CD8-positive, alpha-beta memory T cell (primary cell): ENCODE measurements around the gene SKA3. TPM values are rescaled to one million over a fixed set of nuclear protein-coding genes. Genes with fewer than 3 reads are reported as not detected.
A peak's percentile ranks its signal among the peaks of the same experiment; 100 is the strongest.
"Not testable (repeated sequence)": the region's sequence is repeated elsewhere in the genome, so short reads cannot be mapped to it uniquely, and the experiment has no call there.

ENCODE experiments used
- CTCF ChIA-PET: fragments of 350-600 bp; sonication (Branson Sonifier 250); formaldehyde crosslinking; loops from one replicate; lab custom pipeline; 2021; ENCODE audit warnings: antibody characterized with exemption; lab: Charles Lee
- POLR2A ChIA-PET: fragments of 350-600 bp; sonication (Branson Sonifier 250); formaldehyde crosslinking; loops from one replicate; lab custom pipeline; 2021; ENCODE audit warnings: antibody characterized with exemption; lab: Charles Lee
- DNase-seq, 5 donors: peaks; one replicate each; pipeline versions ENCODE4 v3.0.0 to v3.0.0-alpha.2; 2020 to 2022; ENCODE audit warnings: mixed read lengths in 1 of 5
- H3K27ac ChIP-seq: one replicate; pipeline ENCODE4 v1.7.0; 2013; ENCODE audit warnings: low read depth, mild to moderate bottlenecking, low read length, moderate library complexity
- H3K27me3 ChIP-seq: 2 replicates; pipeline ENCODE4 v1.7.0; 2013; ENCODE audit warnings: low read length, mild to moderate bottlenecking; ENCODE audit not compliant: insufficient read depth, poor library complexity, severe bottlenecking
- H3K36me3 ChIP-seq: 2 replicates; pipeline ENCODE4 v1.7.0; 2013; ENCODE audit warnings: mild to moderate bottlenecking, low read length, moderate library complexity; ENCODE audit not compliant: insufficient read depth
- H3K4me1 ChIP-seq: 2 replicates; pipeline ENCODE4 v1.7.0; 2013; ENCODE audit warnings: mild to moderate bottlenecking, low read length, moderate library complexity; ENCODE audit not compliant: insufficient read depth
- H3K4me3 ChIP-seq: 2 replicates; pipeline ENCODE4 v1.7.0; 2013; ENCODE audit warnings: mild to moderate bottlenecking, low read length
- H3K9me3 ChIP-seq: 2 replicates; pipeline ENCODE4 v1.7.0; 2013; ENCODE audit warnings: mild to moderate bottlenecking, low read length
- H3K27ac Mint-ChIP-seq, 8 donors: one replicate each; pipeline ENCODE4 v1.8.0; 2020 to 2021; ENCODE audit warnings: mixed read lengths in 8 of 8, mild to moderate bottlenecking in 6 of 8, inconsistent platforms in 3 of 8, moderate library complexity in 3 of 8
- H3K27me3 Mint-ChIP-seq, 2 donors: one replicate each; pipeline ENCODE4 v1.8.0; 2020 to 2021; ENCODE audit warnings: mixed read lengths in 2 of 2, mild to moderate bottlenecking in 1 of 2, moderate library complexity in 1 of 2
- H3K36me3 Mint-ChIP-seq, 3 donors: one replicate each; pipeline ENCODE4 v1.8.0; 2020 to 2021; ENCODE audit warnings: mixed read lengths in 3 of 3, inconsistent platforms in 1 of 3, mild to moderate bottlenecking in 1 of 3
- H3K4me1 Mint-ChIP-seq, 3 donors: one replicate each; pipeline ENCODE4 v1.8.0; 2020 to 2021; ENCODE audit warnings: mixed read lengths in 3 of 3, inconsistent platforms in 1 of 3, mild to moderate bottlenecking in 1 of 3
- H3K4me3 Mint-ChIP-seq, 7 donors: one replicate each; pipeline ENCODE4 v1.8.0; 2020 to 2021; ENCODE audit warnings: mixed read lengths in 7 of 7, mild to moderate bottlenecking in 6 of 7, moderate library complexity in 4 of 7, inconsistent platforms in 2 of 7
- H3K9me3 Mint-ChIP-seq, 5 donors: one replicate each; pipeline ENCODE4 v1.8.0; 2020 to 2022; ENCODE audit warnings: mixed read lengths in 5 of 5, mild to moderate bottlenecking in 3 of 5, moderate library complexity in 2 of 5, inconsistent platforms in 1 of 5
- polyA plus RNA-seq: library from polyadenylated mRNA; unstranded; fragments of 300-500 nt; fragmentation: Illumina TruSeq; gene quantifications from one replicate; pipeline ENCODE4 v1.2.3, GENCODE V29; 2021
- total RNA-seq, 2 experiments: library from RNA; stranded (reverse); gene quantifications; one replicate each; pipeline ENCODE4 v1.2.3, GENCODE V29; 2021

The SKA3 gene
- total RNA-seq (10 to 100 TPM; 28.3 to 33.3 TPM), polyA plus RNA-seq (not detected)

DNA sequence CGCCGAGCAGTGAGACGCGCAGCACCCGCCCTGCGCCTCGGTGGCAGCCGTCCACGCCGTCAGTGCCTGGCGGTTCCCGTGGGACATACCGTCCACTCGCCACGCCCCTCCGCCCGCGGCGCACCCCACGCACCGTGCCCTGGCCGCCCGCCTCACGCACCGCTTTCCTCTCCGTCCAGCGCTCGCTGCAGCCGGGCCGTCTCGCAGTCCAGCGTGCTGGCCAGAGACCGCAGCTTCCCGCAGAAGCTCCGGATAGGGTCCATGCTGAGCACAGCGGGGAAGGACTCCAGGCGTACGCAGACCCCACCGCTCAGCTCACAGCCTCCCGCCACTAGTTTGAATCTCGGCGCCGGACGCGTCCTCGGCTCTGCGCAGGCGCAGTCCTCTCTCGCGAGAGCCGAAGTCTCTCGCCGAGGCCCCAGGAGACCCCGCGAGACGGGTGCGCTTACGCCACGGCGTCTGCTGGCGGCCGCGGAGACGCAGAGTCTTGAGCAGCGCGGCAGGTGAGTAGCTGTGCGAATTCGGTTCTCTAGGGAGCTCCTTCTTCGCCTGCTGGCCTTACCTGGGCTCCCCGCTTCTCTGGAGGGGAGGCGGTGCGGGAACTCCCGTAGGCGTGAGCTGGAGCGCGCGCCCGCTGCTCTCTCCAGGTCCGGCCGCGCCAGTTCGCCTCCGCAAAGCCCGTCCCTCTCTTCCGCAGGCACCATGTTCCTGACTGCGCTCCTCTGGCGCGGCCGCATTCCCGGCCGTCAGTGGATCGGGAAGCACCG, at the start of gene SKA3, which contains the start of gene MRPL57:
Gene SKA3 (minus strand): TSS at position 338 of the 767 bp plus-strand sequence. CDS start 75 bp downstream, at position 263.
Gene MRPL57 (plus strand): TSS at position 444 of the 767 bp plus-strand sequence. CDS start 259 bp downstream, at position 703.
- no peaks in the 10 kb centered on the region for H3K9me3 Mint-ChIP-seq
- peak within 1 kb of the TSS; percentile 96 to 100 (median 97) for H3K4me3 Mint-ChIP-seq
- no peaks in the 10 kb centered on the region for H3K27me3 Mint-ChIP-seq
- ChIA-PET POLR2A (interaction anchor here (0.6 to 1.8 kb wide), 6 partner anchors 33 to 932 kb away, joined by 3 to 8 read pairs (median 4); partner anchors contain the start of genes MICU2 and ZDHHC20), CTCF (interaction anchor here (0.8 to 2.9 kb wide), 11 partner anchors 9 to 301 kb away, joined by 3 to 16 read pairs (median 6); partner anchors contain the start of gene ZDHHC20)
- H3K4me1 Mint-ChIP-seq: peaks cover 15 to 37% (median 25%) of the 10 kb centered on the region in 3 donors
- DNase-seq: peak; percentile 89 to 96 (median 93)
- Histone ChIP-seq H3K36me3 (no peaks in the 10 kb centered on the region), H3K4me1 (peaks cover 17% of the 10 kb centered on the region), H3K27ac (peak within 1 kb of the TSS; percentile 82), H3K4me3 (peak within 1 kb of the TSS; percentile 57), H3K27me3 (no peaks in the 10 kb centered on the region), H3K9me3 (no peaks in the 10 kb centered on the region)
- H3K27ac Mint-ChIP-seq: peak within 1 kb of the TSS; percentile 94 to 99 (median 96)
- peaks cover 0 to 19% (median 0%) of the 10 kb centered on the region in 3 donors for H3K36me3 Mint-ChIP-seq

- Histone ChIP-seq H3K27ac (no peak overlapping the region), H3K36me3 (no peaks in the 10 kb centered on the region), H3K4me3 (no peak overlapping the region), H3K27me3 (no peaks in the 10 kb centered on the region), H3K4me1 (no peaks in the 10 kb centered on the region), H3K9me3 (no peaks in the 10 kb centered on the region)
- POLR2A ChIA-PET: no interaction called here
- CTCF ChIA-PET: no interaction called here
- H3K9me3 Mint-ChIP-seq: peaks cover 0 to 4% (median 3%) of the 10 kb centered on the region in 5 donors
- no peak overlapping the region for H3K4me3 Mint-ChIP-seq
- no peak for DNase-seq
- H3K27ac Mint-ChIP-seq: no peak overlapping the region
- peaks cover 2 to 16% of the 10 kb centered on the region in 2 donors for H3K27me3 Mint-ChIP-seq
- no peaks in the 10 kb centered on the region for H3K4me1 Mint-ChIP-seq
- peaks cover 0 to 12% (median 0%) of the 10 kb centered on the region in 3 donors for H3K36me3 Mint-ChIP-seq
These were observed 48.7 kb upstream of the SKA3 start for GRCh38 chr13:21225082-21225481.

DNA sequence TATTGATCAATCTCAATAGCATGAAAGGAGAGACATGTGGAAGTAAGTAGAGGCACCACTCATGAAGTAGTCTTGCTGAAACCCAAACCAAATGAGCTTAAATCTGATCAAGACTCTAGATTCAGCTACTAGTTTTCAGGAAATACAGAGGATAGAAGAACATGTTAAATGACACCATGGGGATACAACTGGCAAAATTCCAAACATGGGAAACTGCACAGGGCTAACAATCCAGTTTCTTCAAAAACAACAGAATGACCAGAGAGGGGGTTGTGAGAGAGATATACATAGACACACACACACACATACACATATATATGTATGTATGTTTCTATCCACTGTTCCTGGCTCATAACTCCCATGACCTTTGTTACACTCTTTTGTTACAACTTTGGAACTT, 44.9 kb upstream of the SKA3 start:
- Mint-ChIP-seq H3K9me3 (peaks cover 0 to 4% (median 3%) of the 10 kb centered on the region in 5 donors), H3K27me3 (peaks cover 0 to 16% of the 10 kb centered on the region in 2 donors), H3K27ac (no peak overlapping the region), H3K4me3 (no peak overlapping the region), H3K36me3 (peaks cover 0 to 12% (median 0%) of the 10 kb centered on the region in 3 donors), H3K4me1 (peaks cover 14 to 18% (median 16%) of the 10 kb centered on the region in 3 donors)
- POLR2A ChIA-PET: no interaction called here
- H3K27me3 ChIP-seq: no peaks in the 10 kb centered on the region
- DNase-seq: no peak
- CTCF ChIA-PET: no interaction called here
- no peaks in the 10 kb centered on the region for H3K36me3 ChIP-seq
- H3K27ac ChIP-seq: no peak overlapping the region
- H3K4me3 ChIP-seq: no peak overlapping the region
- H3K4me1 ChIP-seq: no peaks in the 10 kb centered on the region
- H3K9me3 ChIP-seq: no peaks in the 10 kb centered on the region

GRCh38 chr13:21219716-21220115, 43.4 kb upstream of the SKA3 start:
- H3K9me3 ChIP-seq, H3K9me3 Mint-ChIP-seq, DNase-seq, H3K27me3 ChIP-seq, H3K27ac Mint-ChIP-seq, H3K4me3 ChIP-seq, H3K27ac ChIP-seq, H3K36me3 ChIP-seq, POLR2A ChIA-PET, CTCF ChIA-PET, H3K4me3 Mint-ChIP-seq, H3K4me1 ChIP-seq: not testable (repeated sequence)
- H3K36me3 Mint-ChIP-seq: peaks cover 0 to 12% (median 0%) of the 10 kb centered on the region in 3 donors
- peaks cover 6 to 21% of the 10 kb centered on the region in 2 donors for H3K27me3 Mint-ChIP-seq
- H3K4me1 Mint-ChIP-seq: peaks cover 14 to 18% (median 16%) of the 10 kb centered on the region in 3 donors

DNA sequence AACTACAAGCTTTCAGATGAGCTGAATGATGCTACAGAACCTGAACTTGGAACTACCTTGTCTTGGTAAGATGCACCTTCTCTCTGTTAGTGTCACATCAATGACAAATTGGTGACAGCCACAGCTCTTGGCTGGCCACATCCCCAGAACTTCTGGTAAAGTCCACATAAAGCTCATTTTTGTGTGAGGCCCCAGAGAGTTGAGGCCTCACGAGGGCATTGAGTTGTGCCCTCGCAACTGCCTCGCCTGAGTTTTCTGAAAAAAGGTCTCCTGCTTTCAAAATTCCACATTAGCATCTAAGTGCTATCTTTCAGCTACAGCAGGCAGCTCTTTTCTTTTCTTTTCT, 42.7 kb upstream of the SKA3 start:
- ChIA-PET CTCF (interaction anchor here (0.8 kb wide), 1 partner anchor 43 kb away, joined by 3 read pairs; the partner anchor contains the start of genes MRPL57 and SKA3), POLR2A (no interaction called here)
- Mint-ChIP-seq H3K36me3 (peaks cover 0 to 12% (median 0%) of the 10 kb centered on the region in 3 donors), H3K4me3 (no peak overlapping the region), H3K4me1 (peaks cover 14 to 18% (median 16%) of the 10 kb centered on the region in 3 donors), H3K27ac (peak overlapping the region in 2 of 8 donors; percentile 13 to 73), H3K27me3 (peaks cover 7 to 21% of the 10 kb centered on the region in 2 donors), H3K9me3 (peaks cover 0 to 4% (median 3%) of the 10 kb centered on the region in 5 donors)
- Histone ChIP-seq H3K36me3 (no peaks in the 10 kb centered on the region), H3K27ac (no peak overlapping the region), H3K9me3 (no peaks in the 10 kb centered on the region), H3K27me3 (no peaks in the 10 kb centered on the region), H3K4me3 (no peak overlapping the region), H3K4me1 (no peaks in the 10 kb centered on the region)
- no peak for DNase-seq

- DNase-seq: peak in 1 of 5 donors; percentile 5
- Histone ChIP-seq H3K4me1 (no peaks in the 10 kb centered on the region), H3K4me3 (no peak overlapping the region), H3K27ac (no peak overlapping the region), H3K9me3 (no peaks in the 10 kb centered on the region), H3K36me3 (no peaks in the 10 kb centered on the region), H3K27me3 (no peaks in the 10 kb centered on the region)
- peak overlapping the region in 3 of 8 donors; percentile 13 to 73 (median 29) for H3K27ac Mint-ChIP-seq
- peak overlapping the region in 1 of 7 donors; percentile 3 for H3K4me3 Mint-ChIP-seq
- ChIA-PET CTCF (interaction anchor here (0.8 kb wide), 1 partner anchor 42 kb away, joined by 3 read pairs; the partner anchor contains the start of genes MRPL57 and SKA3), POLR2A (no interaction called here)
- H3K36me3 Mint-ChIP-seq: peaks cover 0 to 12% (median 0%) of the 10 kb centered on the region in 3 donors
- peaks cover 7 to 24% of the 10 kb centered on the region in 2 donors for H3K27me3 Mint-ChIP-seq
- H3K4me1 Mint-ChIP-seq: peaks cover 14 to 18% (median 16%) of the 10 kb centered on the region in 3 donors
- peaks cover 0 to 4% (median 3%) of the 10 kb centered on the region in 5 donors for H3K9me3 Mint-ChIP-seq
These were observed 42.1 kb upstream of the SKA3 start for GRCh38 chr13:21218351-21219035.

- Mint-ChIP-seq H3K4me1 (peaks cover 14 to 18% (median 16%) of the 10 kb centered on the region in 3 donors), H3K27me3 (peaks cover 18 to 36% of the 10 kb centered on the region in 2 donors), H3K9me3 (peaks cover 0 to 10% (median 5%) of the 10 kb centered on the region in 5 donors), H3K36me3 (peaks cover 0 to 11% (median 3%) of the 10 kb centered on the region in 3 donors), H3K27ac (no peak overlapping the region), H3K4me3 (no peak overlapping the region)
- no peaks in the 10 kb centered on the region for H3K27me3 ChIP-seq
- no peak for DNase-seq
- ChIA-PET CTCF (no interaction called here), POLR2A (no interaction called here)
- no peaks in the 10 kb centered on the region for H3K9me3 ChIP-seq
- H3K27ac ChIP-seq: no peak overlapping the region
- H3K36me3 ChIP-seq: no peaks in the 10 kb centered on the region
- no peak overlapping the region for H3K4me3 ChIP-seq
- H3K4me1 ChIP-seq: no peaks in the 10 kb centered on the region
These were observed 40.0 kb upstream of the SKA3 start for GRCh38 chr13:21216332-21216731.
